B cell (primary cell): ENCODE data around the gene ARPP21.

ENCODE experiments used
- EZH2 ChIP-seq: IDR thresholded peaks from 2 replicates; pipeline ENCODE4 v1.6.1; 2012; ENCODE audit warnings: borderline replicate concordance, low read depth, mild to moderate bottlenecking, moderate library complexity, low read length; ENCODE audit not compliant: insufficient read depth, poor library complexity, severe bottlenecking
- TF ChIP-seq, protein P1 (sequence below): fragments of 200-600 bp; IDR thresholded peaks from one replicate; pipeline ENCODE4 v1.8.0; 2022; ENCODE audit warnings: antibody characterized with exemption, mild to moderate bottlenecking

GRCh38 chr3:35718921-35719320 lies 79.6 kb downstream of the ARPP21 start:
- TF ChIP-seq, protein P1, sequence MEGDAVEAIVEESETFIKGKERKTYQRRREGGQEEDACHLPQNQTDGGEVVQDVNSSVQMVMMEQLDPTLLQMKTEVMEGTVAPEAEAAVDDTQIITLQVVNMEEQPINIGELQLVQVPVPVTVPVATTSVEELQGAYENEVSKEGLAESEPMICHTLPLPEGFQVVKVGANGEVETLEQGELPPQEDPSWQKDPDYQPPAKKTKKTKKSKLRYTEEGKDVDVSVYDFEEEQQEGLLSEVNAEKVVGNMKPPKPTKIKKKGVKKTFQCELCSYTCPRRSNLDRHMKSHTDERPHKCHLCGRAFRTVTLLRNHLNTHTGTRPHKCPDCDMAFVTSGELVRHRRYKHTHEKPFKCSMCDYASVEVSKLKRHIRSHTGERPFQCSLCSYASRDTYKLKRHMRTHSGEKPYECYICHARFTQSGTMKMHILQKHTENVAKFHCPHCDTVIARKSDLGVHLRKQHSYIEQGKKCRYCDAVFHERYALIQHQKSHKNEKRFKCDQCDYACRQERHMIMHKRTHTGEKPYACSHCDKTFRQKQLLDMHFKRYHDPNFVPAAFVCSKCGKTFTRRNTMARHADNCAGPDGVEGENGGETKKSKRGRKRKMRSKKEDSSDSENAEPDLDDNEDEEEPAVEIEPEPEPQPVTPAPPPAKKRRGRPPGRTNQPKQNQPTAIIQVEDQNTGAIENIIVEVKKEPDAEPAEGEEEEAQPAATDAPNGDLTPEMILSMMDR, result no peak
- TF ChIP-seq EZH2, result no peak
